ENCODE measurements around the gene WDR38.

- TF ChIP-seq POLR2AphosphoS5 (IDR thresholded peaks at IDR 0.05; ENCODE audit: low read depth, low read length): no peak
- no peak for TF ChIP-seq ELF1 (IDR thresholded peaks at IDR 0.05)
- TF ChIP-seq NFIC (IDR thresholded peaks at IDR 0.05; ENCODE audit: borderline replicate concordance): no peak
- TF ChIP-seq CTCF (IDR thresholded peaks at IDR 0.05): no peak
- TF ChIP-seq ZBTB33 (IDR thresholded peaks at IDR 0.05; ENCODE audit: borderline replicate concordance, low read depth): no peak
- TF ChIP-seq SIN3A (IDR thresholded peaks at IDR 0.05; ENCODE audit: borderline replicate concordance, low read depth, low read length): no peak
- TF ChIP-seq SMC3 (IDR thresholded peaks at IDR 0.05; ENCODE audit: low read depth, low read length): no peak
- TF ChIP-seq USF2 (IDR thresholded peaks at IDR 0.05; ENCODE audit: borderline replicate concordance, low read depth, low read length): no peak
- TF ChIP-seq PBX3 (IDR thresholded peaks at IDR 0.05): no peak
- TF ChIP-seq YY1 (IDR thresholded peaks at IDR 0.05; ENCODE audit: low read depth): no peak
- TF ChIP-seq REST (IDR thresholded peaks at IDR 0.05; ENCODE audit: low read depth, low read length): no peak
- no peak for TF ChIP-seq EZH2phosphoT487 (IDR thresholded peaks at IDR 0.05; ENCODE audit: borderline replicate concordance, low read depth)
These were observed 9.0 kb upstream of the WDR38 start for GRCh38 chr9:124844291-124844690.
